Pancreas (tissue), 10 donors: ENCODE measurements around the gene LSM5. TPM values are rescaled to one million over a fixed set of nuclear protein-coding genes. Genes with fewer than 3 reads are reported as not detected.

Experiments
- ATAC-seq, 4 donors: fragments of 200-7000 bp; cut with Tn5 transposase; one replicate each; pipeline versions ENCODE4 v1.8.0 to v1.9.1; 2020; ENCODE audit warnings: mild to moderate bottlenecking in 4 of 4, moderate library complexity in 4 of 4
- DNase-seq, 6 donors: peaks; one replicate each; pipeline ENCODE4 v3.0.0-alpha.2; 2020
- FAIRE-seq: peaks from 2 replicates; lab custom pipeline; 2012; peaks lifted over from hg19 to GRCh38; lab: Jason Lieb, UNC
- H3K27ac ChIP-seq, 4 donors: fragments of 200-600 bp; sonication (generic); 1 replicate in 3 of 4; 2 replicates in 1 of 4; pipeline versions ENCODE4 v1.5.0 to v1.8.0; 2020
- H3K27me3 ChIP-seq, 4 donors: fragments of 200-600 bp; one replicate each; pipeline ENCODE4 v1.8.0; 2021
- H3K36me3 ChIP-seq, 3 donors: fragments of 200-600 bp; sonication (generic) in 1 of 3; one replicate each; pipeline versions ENCODE4 v1.5.0 to v1.8.0; 2020 to 2021
- H3K4me1 ChIP-seq, 3 donors: fragments of 200-600 bp; one replicate each; pipeline ENCODE4 v1.8.0; 2021
- H3K4me3 ChIP-seq, 4 donors: fragments of 200-600 bp; sonication (generic) in 2 of 4; one replicate each; pipeline versions ENCODE4 v1.5.0 to v1.8.0; 2020 to 2021
- H3K9me3 ChIP-seq, 4 donors: fragments of 200-600 bp; one replicate each; pipeline ENCODE4 v1.8.0; 2021
- WGBS, 2 donors: extraction: QIAGEN DNeasy Blood & Tissue Kit; methylation state at CpG; one replicate each; pipeline ENCODE4 v1.1.7; 2013; 5-methylcytosine and 5-hydroxymethylcytosine counted together
- intact Hi-C, 3 donors: fragments of 100-400 bp; cut with DNase I; formaldehyde crosslinking; loops; one replicate each; pipeline versions ENCODE4 v1.11.1 to v1.14.2; 2022
- polyA plus RNA-seq, 2 donors: library from polyadenylated mRNA; stranded (reverse); fragments of 200-250 nt; gene quantifications; one replicate each; pipeline ENCODE4 v1.2.3, GENCODE V29; 2013
- total RNA-seq, 6 donors: library from RNA; stranded (reverse); fragmentation: NEBNext Ultra II Directional in 4 of 6; extraction: Animal tissue kit (Norgen Biotek cat#: 25700) in 4 of 6; gene quantifications; one replicate each; pipeline versions ENCODE4 v1.2.1 to v1.2.4, GENCODE V29; 2021 to 2023
- TF ChIP-seq, protein P1 (sequence below), 4 donors: fragments of 200-600 bp; sonication (generic) in 3 of 4; IDR thresholded peaks; one replicate each; pipeline versions ENCODE4 v1.5.0 to v1.8.0; 2021; ENCODE audit warnings: antibody characterized with exemption in 4 of 4
- donor health status: healthy with polysubstance abuse.
- donor health status: DM: no; HTN: no; CAD: no; lungs with moderate emphysema.
- donor health status: DM: no; HTN: no; CAD: no.
- donor health status: control.
- donor health status: control.
- donor health status: Bipolar disorder and iron deficiency.
- donor health status: DM: yes; HTN: yes; CAD: no.
- donor health status: DM: no; HTN: no; CAD: no.
- donor health status: DM: no; HTN: no; CAD: no.
- donor health status: DM: yes; HTN: yes; CAD: no.

The LSM5 gene
- total and polyA plus RNA-seq, 8 donors = 14.8 to 47.6 (median 21.8) TPM

DNA sequence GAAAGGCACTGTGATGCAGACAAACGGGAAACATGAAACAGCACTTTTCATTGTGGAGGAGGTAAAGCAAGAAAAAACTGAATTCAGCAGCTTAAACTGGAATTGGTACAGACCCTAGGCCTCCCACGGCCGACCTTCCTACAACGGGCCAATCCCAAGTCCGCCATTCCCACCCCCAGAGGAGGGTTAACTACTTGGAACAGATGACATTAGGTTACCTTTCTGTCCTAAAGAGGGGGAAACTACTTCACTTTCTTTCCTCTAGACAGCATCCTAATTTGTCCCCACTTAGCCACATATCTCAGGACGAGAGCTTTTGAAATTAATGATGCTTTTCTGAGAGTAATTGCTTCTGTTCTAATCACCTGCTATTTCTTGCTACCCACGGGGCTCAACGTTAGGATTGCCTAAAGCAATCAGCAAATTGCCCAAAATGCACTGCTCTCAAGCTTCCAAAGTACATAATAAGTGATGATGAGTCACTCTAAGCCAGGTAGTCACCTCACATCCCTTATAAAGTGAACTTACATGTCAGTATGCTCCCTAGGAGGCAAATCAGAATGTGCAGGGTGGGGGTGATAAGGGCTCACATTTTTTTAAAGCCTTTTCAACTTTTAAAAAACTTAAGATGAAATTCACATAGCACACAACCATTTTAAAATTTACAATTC is 36.7 kb downstream of the LSM5 start:
- intact Hi-C loops = no loop called here
- WGBS, 2 donors = 50 to 56% methylated on average over 8 of the region's 8 CpGs
- DNase-seq (no peak), FAIRE-seq (no peak), ATAC-seq (no peak)
- Histone ChIP-seq H3K36me3 (no peaks in the 10 kb centered on the region), H3K4me3 (no peak overlapping the region), H3K27me3 (no peaks in the 10 kb centered on the region), H3K9me3 (no peaks in the 10 kb centered on the region), H3K4me1 (no peaks in the 10 kb centered on the region), H3K27ac (no peak overlapping the region)
- TF ChIP-seq, protein P1, sequence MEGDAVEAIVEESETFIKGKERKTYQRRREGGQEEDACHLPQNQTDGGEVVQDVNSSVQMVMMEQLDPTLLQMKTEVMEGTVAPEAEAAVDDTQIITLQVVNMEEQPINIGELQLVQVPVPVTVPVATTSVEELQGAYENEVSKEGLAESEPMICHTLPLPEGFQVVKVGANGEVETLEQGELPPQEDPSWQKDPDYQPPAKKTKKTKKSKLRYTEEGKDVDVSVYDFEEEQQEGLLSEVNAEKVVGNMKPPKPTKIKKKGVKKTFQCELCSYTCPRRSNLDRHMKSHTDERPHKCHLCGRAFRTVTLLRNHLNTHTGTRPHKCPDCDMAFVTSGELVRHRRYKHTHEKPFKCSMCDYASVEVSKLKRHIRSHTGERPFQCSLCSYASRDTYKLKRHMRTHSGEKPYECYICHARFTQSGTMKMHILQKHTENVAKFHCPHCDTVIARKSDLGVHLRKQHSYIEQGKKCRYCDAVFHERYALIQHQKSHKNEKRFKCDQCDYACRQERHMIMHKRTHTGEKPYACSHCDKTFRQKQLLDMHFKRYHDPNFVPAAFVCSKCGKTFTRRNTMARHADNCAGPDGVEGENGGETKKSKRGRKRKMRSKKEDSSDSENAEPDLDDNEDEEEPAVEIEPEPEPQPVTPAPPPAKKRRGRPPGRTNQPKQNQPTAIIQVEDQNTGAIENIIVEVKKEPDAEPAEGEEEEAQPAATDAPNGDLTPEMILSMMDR (IDR thresholded peaks at IDR 0.05) = no peak

DNA sequence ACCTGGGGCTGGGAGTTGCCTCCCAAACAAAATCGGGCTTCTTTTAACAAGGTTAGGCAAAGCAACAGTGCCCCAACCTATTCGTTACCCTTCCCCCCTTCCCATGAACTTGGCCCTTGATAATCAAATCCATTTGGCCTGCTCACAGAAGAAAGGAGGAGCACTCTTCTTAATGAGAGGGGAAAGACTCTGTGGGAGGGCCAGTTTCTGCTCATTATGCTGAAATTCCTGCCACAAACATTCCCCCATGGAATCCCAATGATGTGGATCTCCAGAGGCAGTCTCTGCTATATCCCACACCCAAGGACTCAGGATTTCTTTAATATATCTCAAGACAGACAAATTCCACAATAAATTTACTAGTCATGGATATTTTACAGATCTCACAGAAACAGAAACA is 43.0 kb downstream of the LSM5 start:
- H3K4me3 ChIP-seq = no peak overlapping the region
- no peak overlapping the region for H3K27ac ChIP-seq
- DNase-seq (no peak), FAIRE-seq (no peak), ATAC-seq (no peak)
- no peaks in the 10 kb centered on the region for H3K9me3 ChIP-seq
- H3K36me3 ChIP-seq = no peaks in the 10 kb centered on the region
- H3K27me3 ChIP-seq = no peaks in the 10 kb centered on the region
- 52 to 65% methylated on average over 2 of the region's 2 CpGs for WGBS, 2 donors
- H3K4me1 ChIP-seq = no peaks in the 10 kb centered on the region
- TF ChIP-seq, protein P1 (IDR thresholded peaks at IDR 0.05) = no peak
- intact Hi-C loops = no loop called here

DNA sequence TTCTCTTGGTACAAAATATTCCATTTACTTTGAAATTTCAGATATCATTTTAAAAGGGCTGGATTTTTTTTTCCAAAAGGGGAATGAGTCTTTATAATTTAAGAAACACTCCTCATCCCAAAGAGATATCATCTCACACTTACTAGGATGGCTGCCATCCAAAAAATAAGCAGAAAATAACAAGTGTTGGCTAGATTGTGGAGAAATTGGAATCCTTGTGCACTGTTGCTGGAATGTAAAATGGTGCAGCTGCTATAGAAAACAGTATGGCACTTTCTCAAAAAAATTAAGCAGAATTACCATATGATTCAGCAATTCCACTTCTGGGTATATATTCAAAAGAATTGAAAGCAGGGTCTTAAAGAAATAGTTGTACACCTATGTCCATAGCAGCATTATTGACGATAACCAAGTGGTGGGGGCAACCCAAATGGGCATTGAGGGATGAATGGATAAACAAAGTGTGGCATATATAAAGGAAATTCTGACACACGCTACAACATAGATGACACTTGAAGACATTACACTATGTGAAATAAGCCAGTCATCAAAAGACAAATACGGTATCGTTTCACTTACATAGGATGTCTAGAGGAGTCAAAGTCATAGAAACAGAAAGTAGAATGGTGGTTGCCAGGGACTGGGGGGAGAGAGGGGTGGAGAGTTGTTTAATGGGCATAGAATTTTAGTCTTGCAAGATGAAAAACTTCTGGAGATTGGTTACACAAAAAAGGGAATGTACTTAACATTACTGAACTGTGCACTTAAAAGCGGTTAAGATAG is 53.8 kb downstream of the LSM5 start:
- Histone ChIP-seq H3K4me1 (no peaks in the 10 kb centered on the region), H3K27ac (no peak overlapping the region), H3K4me3 (no peak overlapping the region), H3K27me3 (no peaks in the 10 kb centered on the region), H3K9me3 (no peaks in the 10 kb centered on the region), H3K36me3 (no peaks in the 10 kb centered on the region)
- DNase-seq (no peak), FAIRE-seq (no peak), ATAC-seq (no peak)
- WGBS, 2 donors = 88 to 91% methylated on average over 5 of the region's 5 CpGs
- intact Hi-C loops = no loop called here
- TF ChIP-seq, protein P1 (IDR thresholded peaks at IDR 0.05) = no peak

Other genes with a start within 250 kb of the LSM5 start
- gene AVL9, start 5.1 kb upstream of the LSM5 start, total RNA-seq = 10 to 100 TPM; 16.1 to 23.4 (median 19.0) TPM
- 1 to 10 TPM; 4.6 to 6.2 TPM for gene AVL9, start 5.1 kb upstream of the LSM5 start, polyA plus RNA-seq